H1 (cell line): ENCODE results near the gene LIFR. TPM values are rescaled to one million over a fixed set of nuclear protein-coding genes. Genes with fewer than 3 reads are reported as not detected.
"Not testable (repeated sequence)": the region's sequence is repeated elsewhere in the genome, so short reads cannot be mapped to it uniquely, and the experiment has no call there.

Source experiments
- CTCF ChIA-PET: fragments of 300-600 bp; sonication (Branson Sonifier 250); formaldehyde crosslinking; loops from one replicate; lab custom pipeline; 2021; ENCODE audit not compliant: partially characterized antibody; lab: Charles Lee
- POLR2A ChIA-PET: fragments of 300-600 bp; sonication (Branson Sonifier 250); formaldehyde crosslinking; loops from one replicate; lab custom pipeline; 2021; ENCODE audit warnings: inconsistent platforms; ENCODE audit not compliant: partially characterized antibody; lab: Charles Lee
- DNase-seq, 2 experiments: peaks; one replicate each; pipeline versions ENCODE4 v3.0.0 to v3.0.0-alpha.2; 2010 to 2022; ENCODE audit warnings: low spot score in 2 of 2, low read depth in 1 of 2, mixed read lengths in 1 of 2
- FAIRE-seq: peaks from 2 replicates; lab custom pipeline; 2011; peaks lifted over from hg19 to GRCh38; lab: Jason Lieb, UNC
- H2AFZ ChIP-seq: 2 replicates; pipeline ENCODE4 v1.8.1; 2012; ENCODE audit warnings: low read length, inconsistent platforms
- H2AK5ac ChIP-seq: 2 replicates; pipeline ENCODE4 v1.6.1; 2013; ENCODE audit warnings: low read depth, low read length
- H2BK120ac ChIP-seq: replicated peaks from 2 replicates; pipeline ENCODE3; 2013; ENCODE audit warnings: low read depth, low read length, inconsistent platforms
- H2BK12ac ChIP-seq: 2 replicates; pipeline ENCODE4 v1.6.1; 2013; ENCODE audit warnings: low read depth, low read length
- H2BK15ac ChIP-seq: 2 replicates; pipeline ENCODE4 v1.6.1; 2013; ENCODE audit warnings: low read length
- H2BK20ac ChIP-seq: 2 replicates; pipeline ENCODE4 v1.6.1; 2013; ENCODE audit warnings: low read length
- H2BK5ac ChIP-seq: 2 replicates; pipeline ENCODE4 v1.6.1; 2013; ENCODE audit warnings: low read depth, low read length
- H3K14ac ChIP-seq: 2 replicates; pipeline ENCODE4 v1.6.1; 2013; ENCODE audit warnings: inconsistent platforms; ENCODE audit not compliant: insufficient read length
- H3K18ac ChIP-seq: 2 replicates; pipeline ENCODE4 v1.6.1; 2013; ENCODE audit warnings: low read length; ENCODE audit errors: extremely low read depth
- H3K23ac ChIP-seq: 2 replicates; pipeline ENCODE4 v1.6.1; 2013; ENCODE audit warnings: inconsistent platforms; ENCODE audit not compliant: insufficient read length
- H3K23me2 ChIP-seq: 2 replicates; pipeline ENCODE4 v1.6.1; 2013; ENCODE audit warnings: low read depth, low read length
- H3K27ac ChIP-seq: 2 replicates; pipeline ENCODE4 v1.6.1; 2011; ENCODE audit warnings: low read depth, low read length, inconsistent platforms
- H3K27me3 ChIP-seq, 4 experiments: replicated peaks in 1 of 4; 1 replicate in 1 of 4; 2 replicates in 3 of 4; pipeline versions ENCODE4 v1.6.1 to v1.8.1; 2011 to 2013; ENCODE audit warnings: low read length in 3 of 4, mild to moderate bottlenecking in 3 of 4, inconsistent platforms in 2 of 4, mixed read lengths in 2 of 4, moderate library complexity in 1 of 4; ENCODE audit not compliant: control insufficient read depth in 3 of 4, insufficient read depth in 3 of 4; ENCODE audit errors: extremely low read depth in 1 of 4
- H3K36me3 ChIP-seq, 4 experiments: 2 replicates each; pipeline versions ENCODE4 v1.6.1 to v1.8.1; 2011 to 2013; ENCODE audit warnings: mild to moderate bottlenecking in 4 of 4, low read length in 3 of 4, moderate library complexity in 2 of 4, control low read depth in 1 of 4, inconsistent platforms in 1 of 4; ENCODE audit not compliant: insufficient read depth in 4 of 4, control insufficient read depth in 2 of 4
- H3K4ac ChIP-seq: replicated peaks from 2 replicates; pipeline ENCODE3; 2013; ENCODE audit warnings: low read length, low read depth, mixed read lengths, inconsistent platforms; ENCODE audit not compliant: insufficient read length
- H3K4me1 ChIP-seq, 4 experiments: replicated peaks in 1 of 4; 1 replicate in 1 of 4; 2 replicates in 3 of 4; pipeline versions ENCODE4 v1.6.1 to v1.8.1; 2011 to 2013; ENCODE audit warnings: low read length in 3 of 4, inconsistent platforms in 2 of 4, mixed read lengths in 1 of 4; ENCODE audit not compliant: insufficient read depth in 4 of 4, control insufficient read depth in 3 of 4
- H3K4me2 ChIP-seq, 2 experiments: 2 replicates each; pipeline versions ENCODE4 v1.6.1 to v1.8.1; 2011 to 2013; ENCODE audit warnings: low read depth in 2 of 2, low read length in 2 of 2, control low read depth in 1 of 2, inconsistent platforms in 1 of 2, mild to moderate bottlenecking in 1 of 2; ENCODE audit not compliant: insufficient read depth in 1 of 2
- H3K4me3 ChIP-seq, 4 experiments: fragments of 200-600, 300-600 bp in 1 of 4; sonication (generic), shearing (Covaris generic), sonication (Bioruptor Twin) in 1 of 4; 2 replicates each; pipeline versions ENCODE4 v1.5.1 to v1.8.1; 2011 to 2016; ENCODE audit warnings: low read length in 4 of 4, low read depth in 3 of 4, control low read depth in 2 of 4, inconsistent platforms in 2 of 4, mild to moderate bottlenecking in 2 of 4, mixed read lengths in 1 of 4, moderate library complexity in 1 of 4; ENCODE audit not compliant: insufficient read depth in 2 of 4; ENCODE audit errors: extremely low read depth in 1 of 4
- H3K56ac ChIP-seq: replicated peaks from 2 replicates; pipeline ENCODE3; 2013; ENCODE audit warnings: low read depth, mild to moderate bottlenecking, mixed read lengths, low read length, inconsistent platforms; ENCODE audit not compliant: insufficient read length
- H3K79me1 ChIP-seq: 2 replicates; pipeline ENCODE4 v1.6.1; 2013; ENCODE audit warnings: low read depth, low read length, control low read depth
- H3K79me2 ChIP-seq, 2 experiments: 2 replicates each; pipeline versions ENCODE4 v1.6.1 to v1.8.1; 2012 to 2013; ENCODE audit warnings: low read length in 2 of 2, mild to moderate bottlenecking in 2 of 2, inconsistent platforms in 1 of 2; ENCODE audit not compliant: insufficient read depth in 2 of 2, control insufficient read depth in 1 of 2
- H3K9ac ChIP-seq, 4 experiments: replicated peaks in 1 of 4; 1 replicate in 1 of 4; 2 replicates in 3 of 4; pipeline versions ENCODE4 v1.6.1 to v1.8.1; 2011 to 2013; ENCODE audit warnings: low read depth in 3 of 4, low read length in 3 of 4, control low read depth in 2 of 4, mild to moderate bottlenecking in 2 of 4, moderate library complexity in 2 of 4, inconsistent platforms in 1 of 4; ENCODE audit errors: extremely low read depth in 1 of 4
- H3K9me3 ChIP-seq, 2 experiments: 2 replicates each; pipeline versions ENCODE4 v1.6.1 to v1.8.1; 2012 to 2013; ENCODE audit warnings: mild to moderate bottlenecking in 2 of 2, moderate library complexity in 2 of 2, control low read depth in 1 of 2, inconsistent platforms in 1 of 2, low read depth in 1 of 2, low read length in 1 of 2, mixed read lengths in 1 of 2; ENCODE audit not compliant: insufficient read depth in 2 of 2
- H4K20me1 ChIP-seq, 2 experiments: replicated peaks in 1 of 2; 2 replicates each; pipeline versions ENCODE3 to v1.8.1; 2011 to 2013; ENCODE audit warnings: inconsistent platforms in 2 of 2, low read length in 2 of 2, mild to moderate bottlenecking in 1 of 2; ENCODE audit not compliant: insufficient read depth in 2 of 2, control insufficient read depth in 1 of 2
- H4K5ac ChIP-seq: 2 replicates; pipeline ENCODE4 v1.6.1; 2013; ENCODE audit warnings: low read length, low read depth, mixed read lengths, inconsistent platforms; ENCODE audit not compliant: insufficient read length
- H4K8ac ChIP-seq: 2 replicates; pipeline ENCODE4 v1.8.0; 2013; ENCODE audit warnings: mild to moderate bottlenecking, moderate library complexity, low read length, inconsistent platforms; ENCODE audit not compliant: insufficient read depth; ENCODE audit errors: extremely low read depth
- H4K91ac ChIP-seq: replicated peaks from 2 replicates; pipeline ENCODE3; 2013; ENCODE audit warnings: low read length, mixed read lengths, inconsistent platforms; ENCODE audit not compliant: insufficient read length
- WGBS, 2 experiments: shearing (Covaris generic) in 1 of 2; methylation state at CpG; one replicate each; pipeline versions ENCODE4 v1.1.6 to v1.1.7; 2013 to 2015; ENCODE audit warnings: low lambda C conversion rate in 2 of 2, mixed read lengths in 2 of 2, inconsistent platforms in 1 of 2, low coverage in 1 of 2, missing lambda C conversion rate in 1 of 2; ENCODE audit not compliant: insufficient replicate concordance in 2 of 2, insufficient coverage in 1 of 2, insufficient read length in 1 of 2; ENCODE audit errors: extremely low coverage in 1 of 2, missing lambda C conversion rate in 1 of 2; 5-methylcytosine and 5-hydroxymethylcytosine counted together
- polyA plus RNA-seq, 7 experiments: library from polyadenylated mRNA; depleted of rRNA in 3 of 7; stranded (reverse) in 5 of 7; unstranded in 2 of 7; fragments of >200 nt in 5 of 7; fragments of 200-250 nt in 2 of 7; gene quantifications; 1 replicate in 5 of 7; 2 replicates in 1 of 7; 4 replicates in 1 of 7; pipeline versions ENCODE4 v1.2.1 to v1.2.3, GENCODE V29; 2011 to 2013; ENCODE audit warnings: missing spikeins in 2 of 7, mixed read lengths in 2 of 7
- total RNA-seq: library from RNA; stranded (reverse); fragmentation: NEBNext Ultra II Directional; extraction: Animal tissue kit (Norgen Biotek cat#: 25700); gene quantifications from 2 replicates; pipeline ENCODE4 v1.2.1, GENCODE V29; 2021

The LIFR gene
- total and polyA plus RNA-seq, 2 of the 8 experiments (the other 6 are each of a cell fraction or from before 2014, with no cell fraction given): 2.0 to 18.9 TPM

DNA sequence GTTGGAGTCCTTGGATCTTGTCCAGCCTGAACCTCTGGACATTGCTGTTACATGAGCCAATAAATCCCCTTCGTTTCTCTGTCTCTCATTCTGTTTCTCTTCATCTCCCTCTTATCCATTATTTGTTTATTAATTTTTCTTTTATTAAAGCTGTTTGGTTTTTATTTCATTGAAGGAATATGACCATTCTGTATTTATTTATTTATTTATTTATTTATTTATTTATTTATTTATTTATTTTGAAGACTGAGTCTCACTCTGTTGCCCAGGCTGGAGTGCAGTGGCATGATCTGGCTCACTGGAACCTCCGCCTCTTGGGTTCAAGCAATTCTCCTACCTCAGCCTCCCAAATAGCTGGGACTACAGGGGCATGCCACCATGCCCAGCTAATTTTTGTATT is 10.9 kb upstream of the LIFR start:
- H2BK120ac ChIP-seq, H3K23ac ChIP-seq, H2BK12ac ChIP-seq, H3K4me1 ChIP-seq, FAIRE-seq, H3K27ac ChIP-seq, H3K14ac ChIP-seq, H3K9me3 ChIP-seq, H3K79me2 ChIP-seq, H3K4ac ChIP-seq, H3K9ac ChIP-seq, H3K4me2 ChIP-seq, H3K23me2 ChIP-seq, H2AFZ ChIP-seq, H2AK5ac ChIP-seq, H4K5ac ChIP-seq, H2BK5ac ChIP-seq, H3K36me3 ChIP-seq, H2BK15ac ChIP-seq, POLR2A ChIA-PET, H3K79me1 ChIP-seq, H3K56ac ChIP-seq, H3K4me3 ChIP-seq, H3K18ac ChIP-seq, H4K91ac ChIP-seq, DNase-seq, H2BK20ac ChIP-seq, H4K8ac ChIP-seq, H4K20me1 ChIP-seq, H3K27me3 ChIP-seq: not testable (repeated sequence)
- WGBS, 2 experiments: 84% methylated on average over 2 of the region's 2 CpGs; no CpG with 5 or more reads in 1 of the 2 experiments
- CTCF ChIA-PET: interaction anchor here (0.7 kb wide), 1 partner anchor 126 kb away, joined by 3 read pairs; no protein-coding TSS in a partner anchor
